ENCODE data around the gene KIF26B.
A peak's percentile ranks its signal among the peaks of the same experiment; 100 is the strongest.

The KIF26B gene

DNA sequence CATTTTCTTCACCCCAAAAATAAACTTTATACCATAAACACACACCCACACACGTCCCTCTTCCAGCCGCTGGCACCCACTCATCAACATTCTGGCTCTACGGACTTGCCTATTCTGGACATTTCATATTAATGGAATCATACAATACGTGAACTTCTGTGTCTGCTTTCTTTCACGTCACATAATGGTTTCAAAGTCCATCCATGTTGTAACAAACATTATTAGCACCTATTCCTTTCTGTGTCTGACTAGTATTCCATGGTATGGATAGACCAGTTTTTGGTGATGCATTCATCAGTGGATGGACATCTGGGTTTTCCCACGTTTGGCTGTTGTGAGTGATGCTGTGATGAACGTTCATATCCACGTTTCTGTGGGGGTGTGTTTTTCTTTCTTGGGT, 323.2 kb downstream of the KIF26B start:
- no peak for DNase-seq

- no peak for DNase-seq
Measured at GRCh38 chr1:245480393-245481120, 325.8 kb downstream of the KIF26B start.

- DNase-seq: no peak
Measured at GRCh38 chr1:245481261-245481660, 326.5 kb downstream of the KIF26B start.

DNA sequence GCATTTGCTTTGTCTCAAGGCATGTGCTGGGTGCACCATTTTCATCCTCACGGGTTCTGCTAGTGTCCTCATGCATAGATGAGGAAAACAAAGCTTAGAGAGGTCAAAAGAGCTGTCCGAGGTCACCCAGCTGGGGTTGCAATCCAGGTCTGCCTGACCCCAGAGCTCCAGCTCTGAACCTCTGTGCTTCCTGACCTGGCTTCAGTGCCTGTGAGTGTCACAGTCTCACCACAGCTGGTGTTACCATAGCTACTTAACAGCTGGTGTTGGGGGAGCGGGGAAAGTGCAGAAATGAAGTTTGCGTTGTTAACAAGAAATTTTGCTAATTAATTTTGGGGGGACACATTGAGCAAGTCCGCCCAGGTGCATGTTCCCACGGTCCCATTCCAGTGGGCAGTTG, 328.5 kb downstream of the KIF26B start:
- DNase-seq: no peak

DNA sequence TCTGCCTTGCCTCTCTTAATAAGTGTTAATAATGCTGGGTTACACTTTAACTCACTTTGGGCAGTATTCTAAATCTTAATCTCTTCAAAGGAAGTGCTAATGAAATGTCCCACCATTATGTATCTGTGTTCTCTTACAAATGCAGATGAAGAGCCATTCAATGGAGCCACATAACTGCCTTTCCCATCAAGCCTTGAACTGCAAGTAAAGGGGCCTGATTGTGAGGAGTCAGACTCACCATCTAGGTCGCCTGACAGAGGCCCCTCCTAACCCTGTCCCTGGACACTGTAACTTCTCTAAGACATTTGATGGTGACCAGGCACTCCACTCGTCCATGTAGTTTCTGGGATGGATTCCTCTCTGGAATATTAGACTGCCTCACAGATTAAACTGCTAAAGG, 329.4 kb downstream of the KIF26B start:
- DNase-seq: no peak

GRCh38 chr1:245485996-245486395, 331.2 kb downstream of the KIF26B start:
- DNase-seq: no peak

GRCh38 chr1:245486775-245487470, 332.1 kb downstream of the KIF26B start:
- DNase-seq: no peak

GRCh38 chr1:245488346-245489129, 333.8 kb downstream of the KIF26B start:
- no peak for DNase-seq

GRCh38 chr1:245489838-245490237, 335.1 kb downstream of the KIF26B start:
- DNase-seq: no peak

- DNase-seq: no peak
Measured at GRCh38 chr1:245493029-245493428, 338.2 kb downstream of the KIF26B start.

DNA sequence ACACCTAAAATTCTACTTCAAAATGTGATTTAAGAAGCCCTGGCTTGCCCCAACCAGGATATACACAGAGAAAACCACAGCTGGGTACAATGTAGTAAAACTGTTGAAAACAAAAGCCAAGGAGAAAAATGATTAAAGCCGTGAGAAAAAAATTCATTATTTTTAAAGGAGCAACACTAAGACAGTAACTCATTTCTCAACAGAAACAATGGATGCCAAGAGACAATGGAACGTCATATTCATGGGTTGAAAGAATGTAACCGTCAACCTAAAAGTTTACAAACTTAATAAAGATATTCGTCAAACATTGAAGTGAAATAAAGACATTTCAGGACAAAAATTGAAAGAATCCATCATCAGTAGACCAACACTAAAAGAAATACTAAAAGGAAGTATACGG, 340.9 kb downstream of the KIF26B start:
- no peak for DNase-seq

- DNase-seq: no peak
Measured at GRCh38 chr1:245500546-245500945, 345.8 kb downstream of the KIF26B start.

- DNase-seq: no peak
Measured at GRCh38 chr1:245501633-245502032, 346.8 kb downstream of the KIF26B start.

DNA sequence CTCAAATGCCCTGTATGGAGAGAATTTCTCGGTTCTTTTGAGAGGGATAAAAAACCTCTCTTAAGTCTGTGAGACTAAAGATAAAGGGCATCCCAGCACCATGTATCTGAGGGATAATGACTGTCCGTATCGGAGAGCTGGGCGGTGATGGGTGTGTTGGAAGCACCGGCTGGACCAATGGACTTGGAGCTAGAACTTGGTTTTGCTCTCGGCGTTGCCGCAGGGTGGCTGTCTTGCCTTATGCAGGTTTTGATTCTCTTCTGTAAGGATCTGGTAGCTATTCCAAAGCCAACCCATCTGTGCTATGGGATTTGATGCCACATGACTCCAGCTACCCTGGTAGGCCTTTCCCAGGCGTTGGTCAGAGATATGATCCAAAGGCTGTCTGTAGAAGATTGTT, 348.8 kb downstream of the KIF26B start:
- DNase-seq: no peak

GRCh38 chr1:245510144-245510543, 355.4 kb downstream of the KIF26B start:
- no peak for DNase-seq

GRCh38 chr1:245512181-245512888, 357.6 kb downstream of the KIF26B start:
- DNase-seq: peak; percentile 41

DNA sequence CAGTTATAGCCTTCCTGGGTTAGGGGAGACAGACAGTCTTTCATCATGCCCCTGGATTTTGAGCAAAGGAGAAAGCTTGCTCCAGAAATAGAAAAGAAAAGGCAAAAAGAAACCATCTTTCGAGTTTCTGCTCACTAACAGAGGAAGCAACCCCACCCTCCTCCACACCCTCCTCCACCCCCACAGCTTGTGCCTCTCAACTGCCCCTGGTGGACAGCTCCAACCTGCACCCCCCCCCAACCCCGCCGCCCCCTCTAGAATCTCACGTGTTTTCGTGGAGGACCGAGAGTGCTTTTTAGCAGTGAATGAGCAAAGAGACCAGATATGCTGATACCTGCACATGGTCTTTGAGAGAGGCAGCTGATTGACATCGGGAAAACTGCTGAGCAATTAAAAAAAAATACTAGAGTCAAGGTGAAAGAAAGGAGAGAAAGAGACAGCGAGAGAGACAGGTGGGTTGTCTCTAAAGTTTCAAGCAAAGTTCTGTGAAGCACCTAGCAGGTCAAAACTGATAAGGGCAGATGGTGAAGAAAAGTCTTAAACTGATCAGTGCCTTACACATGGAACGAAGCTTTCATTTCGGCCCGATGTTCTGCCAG, 358.3 kb downstream of the KIF26B start:
- DNase-seq: peak; percentile 49

- peak; percentile 68 for DNase-seq
Measured at GRCh38 chr1:245516284-245516759, 361.5 kb downstream of the KIF26B start.

- DNase-seq: no peak
Measured at GRCh38 chr1:245520611-245521010, 365.8 kb downstream of the KIF26B start.

DNA sequence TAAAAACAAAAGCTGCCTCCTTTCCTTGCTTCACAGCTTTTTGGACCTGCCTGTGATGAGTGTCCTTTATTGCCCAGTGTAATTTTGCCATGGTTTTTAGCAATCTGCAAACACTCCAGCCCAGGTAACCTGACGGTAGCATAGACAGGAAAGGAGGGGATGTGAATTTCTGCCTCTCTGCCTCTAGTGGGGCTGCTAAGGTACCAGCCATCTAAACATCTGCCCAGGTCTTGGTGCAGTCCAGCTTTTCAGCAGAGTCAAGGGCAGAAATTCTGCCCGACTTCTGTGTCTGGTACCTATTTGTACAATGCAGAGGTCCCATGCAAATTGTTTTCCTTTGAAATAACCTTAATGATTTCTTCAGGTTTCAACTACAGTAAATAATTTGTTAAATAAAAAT, 371.4 kb downstream of the KIF26B start:
- no peak for DNase-seq

GRCh38 chr1:245528258-245528635, 373.5 kb downstream of the KIF26B start:
- no peak for DNase-seq

DNA sequence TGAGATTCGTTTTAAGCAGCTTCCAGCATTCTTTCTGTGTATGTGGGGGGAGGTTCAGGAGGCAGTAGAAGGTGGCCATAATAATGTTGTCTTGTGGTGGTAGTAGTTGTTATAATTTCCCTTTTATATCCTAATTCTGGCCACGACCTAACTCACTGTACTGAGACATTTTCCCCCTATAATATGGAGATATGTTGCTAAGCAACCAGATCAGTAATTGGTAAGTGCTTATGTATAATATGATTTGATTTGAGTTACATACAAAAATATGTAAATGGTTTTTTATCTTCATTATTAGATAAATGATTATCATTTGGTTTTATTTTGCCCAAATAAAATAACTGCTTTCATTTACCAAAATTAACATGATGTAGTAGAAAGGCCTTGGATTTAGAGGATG, 376.2 kb downstream of the KIF26B start:
- no peak for DNase-seq

GRCh38 chr1:245537992-245538391, 383.2 kb downstream of the KIF26B start:
- DNase-seq: no peak
